Frontal cortex (tissue), 4 donors: Measurements from ENCODE around the gene GPBP1L1. TPM values are rescaled to one million over a fixed set of nuclear protein-coding genes. Genes with fewer than 3 reads are reported as not detected.

Source experiments
- DNase-seq, 2 donors: peaks; one replicate each; pipeline ENCODE4 v3.0.0; 2012; ENCODE audit warnings: low spot score in 2 of 2
- FAIRE-seq: peaks from 2 replicates; lab custom pipeline; 2012; peaks lifted over from hg19 to GRCh38; lab: Jason Lieb, UNC
- total RNA-seq: library from RNA; depleted of rRNA; stranded (reverse); fragments of >200 nt; gene quantifications from one replicate; pipeline ENCODE4 v1.2.3, GENCODE V29; 2014
- donor health status: control.
- donor health status: control.
- donor health status: control.

The GPBP1L1 gene
- total RNA-seq, 1 donor from 2014 or later: 58.7 TPM

GRCh38 chr1:45647248-45648021, 38.9 kb downstream of the GPBP1L1 start:
- DNase-seq (no peak), FAIRE-seq (no peak)

- no peak for FAIRE-seq
- no peak for DNase-seq
Observed at GRCh38 chr1:45644661-45645060, 41.7 kb downstream of the GPBP1L1 start.

- no peak for FAIRE-seq
Observed at GRCh38 chr1:45643978-45644377, 42.4 kb downstream of the GPBP1L1 start.

GRCh38 chr1:45643321-45643720, 43.0 kb downstream of the GPBP1L1 start:
- DNase-seq (no peak), FAIRE-seq (no peak)

More at GRCh38 chr1:45643978-45644377, 42.4 kb downstream of the GPBP1L1 start:
- no peak for DNase-seq

GRCh38 chr1:45640293-45640692, 46.0 kb downstream of the GPBP1L1 start:
- DNase-seq (no peak), FAIRE-seq (no peak)

GRCh38 chr1:45635211-45635610, 51.1 kb downstream of the GPBP1L1 start:
- FAIRE-seq (no peak), DNase-seq (no peak)

- DNase-seq (no peak), FAIRE-seq (no peak)
Observed at GRCh38 chr1:45630429-45630828, 55.9 kb downstream of the GPBP1L1 start.

- FAIRE-seq (no peak), DNase-seq (no peak)
Observed at GRCh38 chr1:45629035-45629434, 57.3 kb downstream of the GPBP1L1 start.

GRCh38 chr1:45623972-45624371, 62.4 kb downstream of the GPBP1L1 start, which contains the start of gene CCDC17:
Gene CCDC17 (minus strand): TSS chr1:45624054. CDS start chr1:45623909, 145 bp downstream.
- DNase-seq (no peak), FAIRE-seq (no peak)

GRCh38 chr1:45622524-45623394, 63.6 kb downstream of the GPBP1L1 start:
- DNase-seq (peak in 1 of 2 donors; percentile 16), FAIRE-seq (no peak)

GRCh38 chr1:45621895-45622523, 64.3 kb downstream of the GPBP1L1 start:
- FAIRE-seq (no peak), DNase-seq (no peak)

GRCh38 chr1:45621501-45621836, 64.9 kb downstream of the GPBP1L1 start:
- FAIRE-seq (no peak), DNase-seq (peak in 1 of 2 donors; percentile 24)

GRCh38 chr1:45620588-45621500, 65.5 kb downstream of the GPBP1L1 start:
- FAIRE-seq (no peak), DNase-seq (peak in 1 of 2 donors; percentile 16)

- DNase-seq: no peak
- FAIRE-seq: no peak
Observed at GRCh38 chr1:45619149-45619921, 67.0 kb downstream of the GPBP1L1 start.

- no peak for FAIRE-seq
Observed at GRCh38 chr1:45617618-45618017, 68.7 kb downstream of the GPBP1L1 start.

GRCh38 chr1:45615885-45616284, 70.4 kb downstream of the GPBP1L1 start:
- no peak for DNase-seq
- FAIRE-seq: no peak

More at GRCh38 chr1:45617618-45618017, 68.7 kb downstream of the GPBP1L1 start:
- no peak for DNase-seq

GRCh38 chr1:45612941-45613579, 73.3 kb downstream of the GPBP1L1 start:
- DNase-seq (no peak), FAIRE-seq (no peak)

GRCh38 chr1:45610589-45611226, 75.6 kb downstream of the GPBP1L1 start:
- FAIRE-seq (no peak), DNase-seq (no peak)
